NCI-H748 (cell line): ENCODE data around the gene GNG7.

ENCODE experiments used
- DNase-seq: peaks from one replicate; lab custom pipeline; 2025; ENCODE audit not compliant: unreplicated experiment; lab: John Stamatoyannopoulos, UW

Gene GNG7

GRCh38 chr19:2702170-2703076 is at the start of gene GNG7:
TSS of gene GNG7 (minus strand) at chr19:2702694. CDS start at chr19:2520688, 182,006 bp downstream.
- peak; percentile 83 for DNase-seq

GRCh38 chr19:2751438-2751830 is 48.9 kb upstream of the GNG7 start:
- no peak for DNase-seq

- no peak for DNase-seq
These were observed 48.4 kb upstream of the GNG7 start for GRCh38 chr19:2750808-2751437.

GRCh38 chr19:2747349-2747748 is 44.9 kb upstream of the GNG7 start:
- DNase-seq, result no peak

- no peak for DNase-seq
These were observed 41.6 kb upstream of the GNG7 start for GRCh38 chr19:2744113-2744512.

- DNase-seq, result no peak
These were observed 40.6 kb upstream of the GNG7 start for GRCh38 chr19:2743099-2743498.

GRCh38 chr19:2740314-2740656 is 37.8 kb upstream of the GNG7 start:
- no peak for DNase-seq

GRCh38 chr19:2739602-2740313 is 37.3 kb upstream of the GNG7 start, which contains the start of gene SLC39A3:
TSS of gene SLC39A3 (minus strand) at chr19:2740017. CDS start at chr19:2737257, 2,760 bp downstream.
- peak; percentile 93 for DNase-seq

- no peak for DNase-seq
These were observed 34.2 kb upstream of the GNG7 start for GRCh38 chr19:2736550-2737190.

GRCh38 chr19:2735374-2735773 is 32.9 kb upstream of the GNG7 start:
- DNase-seq, result no peak

- no peak for DNase-seq
These were observed 32.2 kb upstream of the GNG7 start for GRCh38 chr19:2734589-2735288.

GRCh38 chr19:2733930-2734588 is 31.6 kb upstream of the GNG7 start:
- no peak for DNase-seq

- no peak for DNase-seq
These were observed 30.4 kb upstream of the GNG7 start for GRCh38 chr19:2732883-2733282.

- DNase-seq, result no peak
These were observed 29.7 kb upstream of the GNG7 start for GRCh38 chr19:2732157-2732725.

- no peak for DNase-seq
These were observed 28.9 kb upstream of the GNG7 start for GRCh38 chr19:2731181-2731995.

GRCh38 chr19:2729943-2730818 is 27.7 kb upstream of the GNG7 start:
- DNase-seq, result no peak

GRCh38 chr19:2728783-2729387 is 26.4 kb upstream of the GNG7 start:
- no peak for DNase-seq

- DNase-seq, result no peak
These were observed 25.1 kb upstream of the GNG7 start for GRCh38 chr19:2727640-2727944.
